ENCODE data around the gene SDHAF2.
A peak's percentile ranks its signal among the peaks of the same experiment; 100 is the strongest.

SDHAF2 gene

DNA sequence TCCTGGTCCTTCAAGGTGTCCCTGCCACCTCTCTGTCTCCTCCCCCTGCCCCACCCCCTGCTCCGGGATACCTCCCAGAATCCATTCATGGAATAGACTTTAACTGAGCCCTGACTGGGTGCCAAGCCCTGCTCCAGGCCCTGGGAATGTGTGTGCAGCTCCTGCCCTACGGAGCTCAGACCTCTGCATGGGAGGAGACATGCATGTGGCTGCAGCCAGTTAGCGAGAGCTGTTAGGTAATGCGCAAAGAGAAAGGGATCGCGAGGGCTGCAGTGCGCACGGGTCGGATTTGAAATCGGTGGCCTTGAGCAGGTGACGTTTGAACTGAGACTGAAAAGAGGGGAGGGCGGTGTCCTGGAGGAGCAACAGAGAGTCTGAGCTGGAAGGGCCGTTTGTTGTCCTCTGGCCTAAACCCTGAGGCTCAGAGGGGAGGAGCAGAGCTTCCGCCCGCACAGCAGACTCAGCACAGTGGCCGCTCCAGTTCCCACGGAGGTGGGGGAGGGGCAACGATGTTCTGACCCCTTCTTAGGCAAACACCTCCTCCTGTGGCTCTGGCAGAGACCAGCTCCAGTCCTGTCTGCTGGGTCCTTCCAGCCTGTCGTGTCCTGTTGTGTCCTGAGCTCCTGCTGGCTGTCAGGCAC is 58.8 kb downstream of the SDHAF2 start:
- Histone ChIP-seq H2BK120ac (ENCODE audit: insufficient read depth, low read length, poor library complexity) (no peak overlapping the region), H3K36me3 (ENCODE audit: control insufficient read depth in 1 of 2, insufficient read depth in 2 of 2, low read length in 2 of 2) (no peaks in the 10 kb centered on the region)

GRCh38 chr11:61489833-61490721 is 60.2 kb downstream of the SDHAF2 start:
- peaks cover 2% of the 10 kb centered on the region for H3K9me3 ChIP-seq (ENCODE audit: insufficient read depth, low read depth, low read length)
- no CpG with 5 or more reads among the region's 13 CpGs for WGBS (ENCODE audit: extremely low coverage, insufficient coverage, insufficient read length)

More for the DNA sequence above, 58.8 kb downstream of the SDHAF2 start:
- Histone ChIP-seq H3K4me3 (ENCODE audit: low read depth, low read length) (no peak overlapping the region), H3K27me3 (ENCODE audit: insufficient read depth, low read length) (no peaks in the 10 kb centered on the region), H3K4me2 (ENCODE audit: low read length) (peak overlapping the region; percentile 23), H3K79me2 (ENCODE audit: control insufficient read depth, insufficient read depth, low read length, poor library complexity) (no peaks in the 10 kb centered on the region), H2AK5ac (ENCODE audit: low read length) (no peak overlapping the region), H2BK12ac (ENCODE audit: low read length) (peak overlapping the region; percentile 2), H3K4me1 (ENCODE audit: control insufficient read depth in 1 of 2, insufficient read depth in 2 of 2, low read length in 2 of 2) (peaks cover 16 to 19% of the 10 kb centered on the region in 2 experiments), H3K4ac (ENCODE audit: low read depth, low read length) (no peak overlapping the region), H3K9me3 (ENCODE audit: insufficient read depth, low read depth, low read length) (peaks cover 2% of the 10 kb centered on the region), H3K79me1 (ENCODE audit: low read length) (peaks cover 12% of the 10 kb centered on the region), H3K27ac (ENCODE audit: low read depth, low read length) (peak overlapping the region; percentile 11), H3K23ac (ENCODE audit: low read length) (no peak overlapping the region), H3K14ac (ENCODE audit: low read length) (peak overlapping the region; percentile 2), H2AFZ (ENCODE audit: insufficient read depth, low read length, poor library complexity) (peak overlapping the region; percentile 37), H4K91ac (ENCODE audit: low read depth, low read length) (no peak overlapping the region), H2BK5ac (ENCODE audit: low read depth, low read length, poor library complexity) (peak overlapping the region; percentile 2), H4K12ac (ENCODE audit: low read depth, low read length) (no peak overlapping the region), H3K9ac (ENCODE audit: low read length) (no peak overlapping the region), H4K8ac (ENCODE audit: low read depth, low read length) (peak overlapping the region; percentile 17), H3K18ac (ENCODE audit: low read length) (peak overlapping the region; percentile 27)
- no CpG with 5 or more reads among the region's 19 CpGs for WGBS (ENCODE audit: extremely low coverage, insufficient coverage, insufficient read length)
- DNase-seq, result peak; percentile 93 to 96

GRCh38 chr11:61491736-61492395 is 61.9 kb downstream of the SDHAF2 start:
- Histone ChIP-seq H2AFZ (ENCODE audit: insufficient read depth, low read length, poor library complexity) (no peak overlapping the region), H3K27ac (ENCODE audit: low read depth, low read length) (no peak overlapping the region), H2BK5ac (ENCODE audit: low read depth, low read length, poor library complexity) (no peak overlapping the region), H4K91ac (ENCODE audit: low read depth, low read length) (no peak overlapping the region), H3K4me2 (ENCODE audit: low read length) (no peak overlapping the region), H4K12ac (ENCODE audit: low read depth, low read length) (no peak overlapping the region), H2BK120ac (ENCODE audit: insufficient read depth, low read length, poor library complexity) (no peak overlapping the region), H3K23ac (ENCODE audit: low read length) (no peak overlapping the region), H2BK12ac (ENCODE audit: low read length) (no peak overlapping the region), H3K9me3 (ENCODE audit: insufficient read depth, low read depth, low read length) (no peaks in the 10 kb centered on the region), H2AK5ac (ENCODE audit: low read length) (no peak overlapping the region), H3K4me3 (ENCODE audit: low read depth, low read length) (no peak overlapping the region), H3K18ac (ENCODE audit: low read length) (no peak overlapping the region), H3K36me3 (ENCODE audit: control insufficient read depth in 1 of 2, insufficient read depth in 2 of 2, low read length in 2 of 2) (no peaks in the 10 kb centered on the region), H3K79me2 (ENCODE audit: control insufficient read depth, insufficient read depth, low read length, poor library complexity) (no peaks in the 10 kb centered on the region), H3K4ac (ENCODE audit: low read depth, low read length) (no peak overlapping the region), H3K27me3 (ENCODE audit: insufficient read depth, low read length) (no peaks in the 10 kb centered on the region), H3K79me1 (ENCODE audit: low read length) (peaks cover 12% of the 10 kb centered on the region), H4K8ac (ENCODE audit: low read depth, low read length) (no peak overlapping the region), H3K9ac (ENCODE audit: low read length) (no peak overlapping the region), H3K4me1 (ENCODE audit: control insufficient read depth in 1 of 2, insufficient read depth in 2 of 2, low read length in 2 of 2) (peaks cover 18 to 25% of the 10 kb centered on the region in 2 experiments), H3K14ac (ENCODE audit: low read length) (no peak overlapping the region)
- no CpG with 5 or more reads among the region's 12 CpGs for WGBS (ENCODE audit: extremely low coverage, insufficient coverage, insufficient read length)
- no peak for DNase-seq

More at GRCh38 chr11:61489833-61490721, 60.2 kb downstream of the SDHAF2 start:
- Histone ChIP-seq H4K12ac (ENCODE audit: low read depth, low read length) (no peak overlapping the region), H3K4me1 (ENCODE audit: control insufficient read depth in 1 of 2, insufficient read depth in 2 of 2, low read length in 2 of 2) (peaks cover 18 to 25% of the 10 kb centered on the region in 2 experiments), H3K79me1 (ENCODE audit: low read length) (peaks cover 12% of the 10 kb centered on the region), H4K91ac (ENCODE audit: low read depth, low read length) (peak overlapping the region; percentile 71), H2BK120ac (ENCODE audit: insufficient read depth, low read length, poor library complexity) (no peak overlapping the region), H3K36me3 (ENCODE audit: control insufficient read depth in 1 of 2, insufficient read depth in 2 of 2, low read length in 2 of 2) (no peaks in the 10 kb centered on the region), H3K14ac (ENCODE audit: low read length) (peak overlapping the region; percentile 2), H3K18ac (ENCODE audit: low read length) (no peak overlapping the region), H3K4me2 (ENCODE audit: low read length) (no peak overlapping the region), H3K27me3 (ENCODE audit: insufficient read depth, low read length) (no peaks in the 10 kb centered on the region), H2AK5ac (ENCODE audit: low read length) (peak overlapping the region; percentile 24), H2AFZ (ENCODE audit: insufficient read depth, low read length, poor library complexity) (no peak overlapping the region), H3K23ac (ENCODE audit: low read length) (no peak overlapping the region), H3K4me3 (ENCODE audit: low read depth, low read length) (no peak overlapping the region), H2BK12ac (ENCODE audit: low read length) (peak overlapping the region; percentile 61), H3K27ac (ENCODE audit: low read depth, low read length) (no peak overlapping the region), H3K79me2 (ENCODE audit: control insufficient read depth, insufficient read depth, low read length, poor library complexity) (no peaks in the 10 kb centered on the region), H3K4ac (ENCODE audit: low read depth, low read length) (no peak overlapping the region), H4K8ac (ENCODE audit: low read depth, low read length) (no peak overlapping the region), H3K9ac (ENCODE audit: low read length) (no peak overlapping the region), H2BK5ac (ENCODE audit: low read depth, low read length, poor library complexity) (no peak overlapping the region)
- no peak for DNase-seq

DNA sequence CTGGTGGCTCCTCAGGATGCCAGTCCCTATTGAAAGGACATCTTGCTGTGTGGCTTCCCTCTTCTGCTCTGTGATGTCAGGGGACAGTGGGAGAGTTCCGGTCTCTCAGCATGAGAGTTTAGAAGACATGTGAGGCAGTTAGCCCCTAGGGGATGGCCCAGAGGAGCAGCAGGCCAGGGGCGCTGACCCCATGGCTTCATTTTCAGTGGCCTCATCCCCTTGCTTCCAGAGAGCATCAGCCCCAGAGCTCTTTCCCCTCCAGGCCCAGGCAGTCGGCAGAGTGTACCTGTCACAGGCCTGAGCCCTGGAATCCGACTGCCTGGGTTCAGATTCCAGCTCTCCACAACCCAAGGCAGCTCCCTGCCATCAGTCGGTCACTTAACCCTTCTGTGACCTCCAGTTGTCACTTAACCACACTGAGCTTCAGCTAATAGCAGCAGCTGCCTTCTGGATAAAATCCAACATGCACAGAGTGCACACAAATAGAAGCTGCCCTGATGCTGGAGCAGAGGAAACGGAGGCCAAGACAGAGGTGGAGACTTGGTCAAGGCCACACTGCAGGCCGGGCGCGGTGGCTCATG is 64.5 kb downstream of the SDHAF2 start:
- Histone ChIP-seq H2AFZ (ENCODE audit: insufficient read depth, low read length, poor library complexity) (no peak overlapping the region), H3K4me3 (ENCODE audit: low read depth, low read length) (no peak overlapping the region), H3K9me3 (ENCODE audit: insufficient read depth, low read depth, low read length) (no peaks in the 10 kb centered on the region), H3K4me2 (ENCODE audit: low read length) (no peak overlapping the region), H3K23ac (ENCODE audit: low read length) (no peak overlapping the region), H4K12ac (ENCODE audit: low read depth, low read length) (no peak overlapping the region), H3K4me1 (ENCODE audit: control insufficient read depth in 1 of 2, insufficient read depth in 2 of 2, low read length in 2 of 2) (peaks cover 9 to 14% of the 10 kb centered on the region in 2 experiments), H3K79me1 (ENCODE audit: low read length) (peaks cover 2% of the 10 kb centered on the region), H2AK5ac (ENCODE audit: low read length) (no peak overlapping the region), H3K27me3 (ENCODE audit: insufficient read depth, low read length) (no peaks in the 10 kb centered on the region), H3K18ac (ENCODE audit: low read length) (no peak overlapping the region), H2BK12ac (ENCODE audit: low read length) (no peak overlapping the region), H2BK5ac (ENCODE audit: low read depth, low read length, poor library complexity) (no peak overlapping the region), H4K91ac (ENCODE audit: low read depth, low read length) (no peak overlapping the region), H4K8ac (ENCODE audit: low read depth, low read length) (no peak overlapping the region), H3K79me2 (ENCODE audit: control insufficient read depth, insufficient read depth, low read length, poor library complexity) (no peaks in the 10 kb centered on the region), H2BK120ac (ENCODE audit: insufficient read depth, low read length, poor library complexity) (no peak overlapping the region), H3K9ac (ENCODE audit: low read length) (no peak overlapping the region), H3K36me3 (ENCODE audit: control insufficient read depth in 1 of 2, insufficient read depth in 2 of 2, low read length in 2 of 2) (no peaks in the 10 kb centered on the region), H3K27ac (ENCODE audit: low read depth, low read length) (no peak overlapping the region), H3K14ac (ENCODE audit: low read length) (no peak overlapping the region), H3K4ac (ENCODE audit: low read depth, low read length) (no peak overlapping the region)
- no peak for DNase-seq
- no CpG with 5 or more reads among the region's 9 CpGs for WGBS (ENCODE audit: extremely low coverage, insufficient coverage, insufficient read length)
